Naive thymus-derived CD4-positive, alpha-beta T cell (primary cell): ENCODE results near the gene KRTAP5-7. TPM values are rescaled to one million over a fixed set of nuclear protein-coding genes. Genes with fewer than 3 reads are reported as not detected.

Source experiments
- ATAC-seq: fragments of 150-1000 bp; cut with Tn5 transposase; 2 replicates; pipeline ENCODE4 v1.10.0; 2021; ENCODE audit warnings: mild to moderate bottlenecking, moderate library complexity
- CTCF ChIA-PET: fragments of 350-600 bp; sonication (Branson Sonifier 250); formaldehyde crosslinking; loops from one replicate; lab custom pipeline; 2021; ENCODE audit warnings: antibody characterized with exemption; lab: Charles Lee
- POLR2A ChIA-PET: fragments of 350-600 bp; sonication (Branson Sonifier 250); formaldehyde crosslinking; loops from one replicate; lab custom pipeline; 2021; ENCODE audit warnings: antibody characterized with exemption, inconsistent platforms; lab: Charles Lee
- DNase-seq, 9 donors: peaks; one replicate each; pipeline versions ENCODE4 v3.0.0 to v3.0.0-alpha.2; 2020 to 2022; ENCODE audit warnings: mixed read lengths in 1 of 9
- H3K27ac ChIP-seq: one replicate; pipeline ENCODE4 v1.7.0; 2013; ENCODE audit warnings: mild to moderate bottlenecking, low read depth, low read length, moderate library complexity
- H3K27me3 ChIP-seq, 2 donors: one replicate each; pipeline ENCODE4 v1.7.0; 2013; ENCODE audit warnings: low read length in 2 of 2, mild to moderate bottlenecking in 2 of 2, moderate library complexity in 2 of 2; ENCODE audit not compliant: control insufficient read depth in 2 of 2, insufficient read depth in 2 of 2
- H3K36me3 ChIP-seq, 3 experiments: 1 replicate in 2 of 3; 2 replicates in 1 of 3; pipeline ENCODE4 v1.7.0; 2013; ENCODE audit warnings: low read length in 3 of 3, mild to moderate bottlenecking in 3 of 3, moderate library complexity in 1 of 3; ENCODE audit not compliant: insufficient read depth in 3 of 3, control insufficient read depth in 2 of 3
- H3K4me1 ChIP-seq, 2 donors: one replicate each; pipeline ENCODE4 v1.7.0; 2013; ENCODE audit warnings: low read length in 2 of 2, mild to moderate bottlenecking in 2 of 2, moderate library complexity in 1 of 2; ENCODE audit not compliant: control insufficient read depth in 2 of 2, insufficient read depth in 2 of 2
- H3K4me3 ChIP-seq: 2 replicates; pipeline ENCODE4 v1.7.0; 2013; ENCODE audit warnings: mild to moderate bottlenecking, low read length
- H3K9me3 ChIP-seq, 3 experiments: 1 replicate in 2 of 3; 2 replicates in 1 of 3; pipeline ENCODE4 v1.7.0; 2013; ENCODE audit warnings: low read length in 3 of 3; ENCODE audit not compliant: control insufficient read depth in 2 of 3
- H3K27ac Mint-ChIP-seq, 9 donors: one replicate each; pipeline ENCODE4 v1.8.0; 2020 to 2022; ENCODE audit warnings: mixed read lengths in 9 of 9, mild to moderate bottlenecking in 8 of 9, moderate library complexity in 5 of 9, inconsistent platforms in 2 of 9
- H3K27me3 Mint-ChIP-seq, 5 donors: one replicate each; pipeline ENCODE4 v1.8.0; 2021 to 2022; ENCODE audit warnings: mixed read lengths in 5 of 5, mild to moderate bottlenecking in 1 of 5
- H3K36me3 Mint-ChIP-seq, 5 donors: one replicate each; pipeline ENCODE4 v1.8.0; 2020 to 2022; ENCODE audit warnings: mixed read lengths in 5 of 5, mild to moderate bottlenecking in 3 of 5, inconsistent platforms in 1 of 5
- H3K4me1 Mint-ChIP-seq, 7 donors: one replicate each; pipeline ENCODE4 v1.8.0; 2020 to 2022; ENCODE audit warnings: mixed read lengths in 7 of 7, mild to moderate bottlenecking in 3 of 7, inconsistent platforms in 1 of 7
- H3K4me3 Mint-ChIP-seq, 10 donors: one replicate each; pipeline ENCODE4 v1.8.0; 2020 to 2022; ENCODE audit warnings: mild to moderate bottlenecking in 10 of 10, mixed read lengths in 10 of 10, moderate library complexity in 6 of 10, inconsistent platforms in 2 of 10
- H3K9me3 Mint-ChIP-seq, 11 donors: one replicate each; pipeline ENCODE4 v1.8.0; 2020 to 2022; ENCODE audit warnings: mixed read lengths in 11 of 11, mild to moderate bottlenecking in 4 of 11, inconsistent platforms in 1 of 11, moderate library complexity in 1 of 11
- intact Hi-C, 2 donors: fragments of 100-400 bp; cut with micrococcal nuclease; formaldehyde crosslinking; loops; one replicate each; pipeline ENCODE4 v1.15.1; 2023
- polyA plus RNA-seq, 2 donors: library from polyadenylated mRNA; unstranded; fragments of 300-500 nt; fragmentation: Illumina TruSeq; gene quantifications; one replicate each; pipeline ENCODE4 v1.2.3, GENCODE V29; 2021
- total RNA-seq, 6 experiments: library from RNA in 5 of 6; stranded (reverse) in 5 of 6; gene quantifications; 1 replicate in 5 of 6; 2 replicates in 1 of 6; pipeline ENCODE4 v1.2.3 and lab custom pipeline; 2021 to 2026

Gene KRTAP5-7
- total and polyA plus RNA-seq, 7 experiments from 2014 or later: 0.21 to 0.37 TPM; not detected in 5

- intact Hi-C loops: no loop called here
- Mint-ChIP-seq H3K4me1 (no peaks in the 10 kb centered on the region), H3K27ac (no peak overlapping the region), H3K36me3 (peaks cover 0 to 5% (median 4%) of the 10 kb centered on the region in 5 donors), H3K9me3 (peaks cover 0 to 13% (median 6%) of the 10 kb centered on the region in 11 donors), H3K4me3 (no peak overlapping the region), H3K27me3 (no peaks in the 10 kb centered on the region)
- Histone ChIP-seq H3K36me3 (no peaks in the 10 kb centered on the region), H3K9me3 (no peaks in the 10 kb centered on the region), H3K4me3 (no peak overlapping the region), H3K4me1 (no peaks in the 10 kb centered on the region), H3K27ac (no peak overlapping the region), H3K27me3 (no peaks in the 10 kb centered on the region)
- DNase-seq (no peak), ATAC-seq (no peak)
- CTCF ChIA-PET: no interaction called here
- POLR2A ChIA-PET: no interaction called here
These were observed 8.3 kb upstream of the KRTAP5-7 start for GRCh38 chr11:71518506-71519471.

DNA sequence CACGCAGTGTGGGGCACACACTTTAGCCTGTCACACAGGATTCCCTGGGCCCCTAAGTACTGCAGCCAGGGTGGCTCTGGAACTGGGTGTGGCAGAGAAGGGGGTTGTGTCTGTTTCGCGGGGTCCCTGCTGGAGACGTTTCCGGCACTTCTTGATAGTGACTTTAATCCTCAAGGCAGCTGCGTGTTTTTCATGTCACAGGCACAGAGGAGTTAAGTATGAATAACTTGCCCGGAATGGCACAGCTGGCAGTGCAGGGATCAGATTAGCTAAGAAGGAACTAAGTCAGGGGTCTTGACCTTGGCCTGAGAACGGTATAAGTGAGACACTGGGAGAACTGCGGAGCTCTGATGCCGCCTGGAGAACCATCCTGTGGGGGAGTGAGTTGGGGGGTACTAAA is 7.5 kb upstream of the KRTAP5-7 start:
- no peaks in the 10 kb centered on the region for H3K4me1 Mint-ChIP-seq
- ChIA-PET CTCF (no interaction called here), POLR2A (no interaction called here)
- no peak overlapping the region for H3K4me3 Mint-ChIP-seq
- Histone ChIP-seq H3K27ac (no peak overlapping the region), H3K9me3 (no peaks in the 10 kb centered on the region), H3K4me3 (no peak overlapping the region), H3K4me1 (no peaks in the 10 kb centered on the region), H3K36me3 (no peaks in the 10 kb centered on the region), H3K27me3 (no peaks in the 10 kb centered on the region)
- H3K9me3 Mint-ChIP-seq: peaks cover 0 to 12% (median 6%) of the 10 kb centered on the region in 11 donors
- DNase-seq: no peak
- H3K36me3 Mint-ChIP-seq: peaks cover 0 to 5% (median 4%) of the 10 kb centered on the region in 5 donors
- no peak for ATAC-seq
- intact Hi-C loops: no loop called here
- no peak overlapping the region for H3K27ac Mint-ChIP-seq
- no peaks in the 10 kb centered on the region for H3K27me3 Mint-ChIP-seq

GRCh38 chr11:71525188-71525937 is 1.7 kb upstream of the KRTAP5-7 start:
- ATAC-seq: no peak
- H3K4me3 Mint-ChIP-seq: no peak overlapping the region
- H3K27me3 ChIP-seq: no peaks in the 10 kb centered on the region
- no peak overlapping the region for H3K27ac Mint-ChIP-seq
- H3K9me3 Mint-ChIP-seq: peaks cover 0 to 10% (median 3%) of the 10 kb centered on the region in 11 donors
- no peaks in the 10 kb centered on the region for H3K9me3 ChIP-seq
- no peak for DNase-seq
- H3K36me3 ChIP-seq: no peaks in the 10 kb centered on the region
- CTCF ChIA-PET: no interaction called here
- intact Hi-C loops: no loop called here
- no peaks in the 10 kb centered on the region for H3K4me1 ChIP-seq
- H3K27me3 Mint-ChIP-seq: peaks cover 0 to 17% (median 11%) of the 10 kb centered on the region in 5 donors
- POLR2A ChIA-PET: no interaction called here
- no peaks in the 10 kb centered on the region for H3K4me1 Mint-ChIP-seq
- no peak overlapping the region for H3K4me3 ChIP-seq
- no peak overlapping the region for H3K27ac ChIP-seq
- peaks cover 0 to 5% (median 3%) of the 10 kb centered on the region in 5 donors for H3K36me3 Mint-ChIP-seq

DNA sequence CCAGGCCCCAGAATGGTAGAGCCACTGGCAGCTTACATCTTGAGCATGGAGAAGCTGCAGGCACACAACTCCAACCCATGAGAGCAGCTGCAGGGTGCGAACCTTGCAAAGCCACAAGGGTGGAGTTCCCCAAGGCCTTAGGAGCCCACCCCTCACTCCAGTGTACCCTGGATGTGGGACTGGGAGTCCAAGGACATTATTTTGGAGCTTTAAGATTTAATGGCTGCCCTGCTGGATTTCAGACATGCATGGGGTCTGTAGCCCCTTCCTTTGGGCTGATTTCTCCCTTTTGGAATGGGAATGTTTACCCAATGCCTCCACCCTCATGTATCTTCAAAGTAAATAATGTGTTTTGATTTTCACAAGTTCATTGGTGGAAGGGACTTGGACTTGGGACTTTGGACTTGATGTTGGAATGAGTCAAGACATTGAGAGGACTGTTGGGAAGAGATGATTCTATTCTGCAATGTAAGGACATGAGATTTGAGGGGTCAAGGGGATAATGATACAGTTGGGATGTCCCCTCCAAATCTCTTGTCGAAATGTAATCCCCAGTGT is 1.1 kb upstream of the KRTAP5-7 start:
- Mint-ChIP-seq H3K4me3 (no peak overlapping the region), H3K9me3 (peaks cover 0 to 10% (median 3%) of the 10 kb centered on the region in 11 donors), H3K27ac (no peak overlapping the region), H3K36me3 (peaks cover 0 to 5% (median 3%) of the 10 kb centered on the region in 5 donors), H3K27me3 (peaks cover 0 to 17% (median 11%) of the 10 kb centered on the region in 5 donors), H3K4me1 (no peaks in the 10 kb centered on the region)
- H3K27ac ChIP-seq: no peak overlapping the region
- H3K4me1 ChIP-seq: no peaks in the 10 kb centered on the region
- H3K27me3 ChIP-seq: no peaks in the 10 kb centered on the region
- ChIA-PET CTCF (no interaction called here), POLR2A (no interaction called here)
- no peak for ATAC-seq
- no peak for DNase-seq
- intact Hi-C loops: no loop called here
- H3K36me3 ChIP-seq: no peaks in the 10 kb centered on the region
- no peaks in the 10 kb centered on the region for H3K9me3 ChIP-seq
- H3K4me3 ChIP-seq: no peak overlapping the region

- POLR2A ChIA-PET: no interaction called here
- no peaks in the 10 kb centered on the region for H3K9me3 ChIP-seq
- no peaks in the 10 kb centered on the region for H3K27me3 ChIP-seq
- no peak overlapping the region for H3K27ac ChIP-seq
- peaks cover 0 to 17% (median 11%) of the 10 kb centered on the region in 5 donors for H3K27me3 Mint-ChIP-seq
- peaks cover 0 to 3% (median 0%) of the 10 kb centered on the region in 11 donors for H3K9me3 Mint-ChIP-seq
- H3K4me1 Mint-ChIP-seq: no peaks in the 10 kb centered on the region
- H3K4me1 ChIP-seq: no peaks in the 10 kb centered on the region
- no peak overlapping the region for H3K4me3 ChIP-seq
- no peak overlapping the region for H3K27ac Mint-ChIP-seq
- no peaks in the 10 kb centered on the region for H3K36me3 ChIP-seq
- H3K4me3 Mint-ChIP-seq: no peak overlapping the region
- DNase-seq: no peak
- CTCF ChIA-PET: no interaction called here
- intact Hi-C loops: no loop called here
- H3K36me3 Mint-ChIP-seq: peaks cover 0 to 5% (median 3%) of the 10 kb centered on the region in 5 donors
- no peak for ATAC-seq
These were observed 626 bp downstream of the KRTAP5-7 start for GRCh38 chr11:71527576-71528210.

- ChIA-PET POLR2A (no interaction called here), CTCF (no interaction called here)
- no peaks in the 10 kb centered on the region for H3K9me3 Mint-ChIP-seq
- no peaks in the 10 kb centered on the region for H3K4me1 Mint-ChIP-seq
- no peaks in the 10 kb centered on the region for H3K36me3 Mint-ChIP-seq
- no peak for ATAC-seq
- peaks cover 0 to 17% (median 11%) of the 10 kb centered on the region in 5 donors for H3K27me3 Mint-ChIP-seq
- Histone ChIP-seq H3K9me3 (no peaks in the 10 kb centered on the region), H3K4me3 (no peak overlapping the region), H3K27ac (no peak overlapping the region), H3K4me1 (no peaks in the 10 kb centered on the region), H3K27me3 (no peaks in the 10 kb centered on the region), H3K36me3 (no peaks in the 10 kb centered on the region)
- no peak overlapping the region for H3K27ac Mint-ChIP-seq
- intact Hi-C loops: no loop called here
- no peak for DNase-seq
- no peak overlapping the region for H3K4me3 Mint-ChIP-seq
These were observed 3.5 kb downstream of the KRTAP5-7 start for GRCh38 chr11:71530602-71531001.
